ENCODE data around the gene MATN4.

The MATN4 gene

DNA sequence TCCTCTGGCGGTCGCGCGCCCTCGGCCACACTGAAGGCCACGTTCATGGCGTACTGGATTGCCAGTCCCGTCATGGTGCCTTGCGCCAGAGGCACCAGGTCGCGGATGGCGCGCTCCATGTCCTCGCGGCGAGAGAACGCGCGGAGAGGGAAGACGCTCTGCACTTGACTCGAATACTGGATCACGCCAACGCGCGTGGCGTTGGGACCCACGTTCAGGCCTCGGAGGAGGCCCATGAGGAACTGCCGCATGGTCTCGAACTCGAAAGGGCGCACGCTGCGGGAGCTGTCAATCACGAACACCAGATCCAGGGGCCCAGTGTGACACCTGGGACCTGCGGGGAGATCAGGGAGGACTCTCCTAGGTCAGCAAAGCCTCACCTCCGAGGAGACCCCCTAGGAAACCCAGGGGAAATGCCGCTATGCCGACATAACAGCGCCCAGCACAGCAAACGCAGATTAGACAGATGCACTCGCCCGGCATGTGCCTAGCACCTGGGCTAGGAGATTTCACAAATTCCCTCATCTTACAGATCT, 3.6 kb downstream of the MATN4 start:
- TF ChIP-seq, protein P1, sequence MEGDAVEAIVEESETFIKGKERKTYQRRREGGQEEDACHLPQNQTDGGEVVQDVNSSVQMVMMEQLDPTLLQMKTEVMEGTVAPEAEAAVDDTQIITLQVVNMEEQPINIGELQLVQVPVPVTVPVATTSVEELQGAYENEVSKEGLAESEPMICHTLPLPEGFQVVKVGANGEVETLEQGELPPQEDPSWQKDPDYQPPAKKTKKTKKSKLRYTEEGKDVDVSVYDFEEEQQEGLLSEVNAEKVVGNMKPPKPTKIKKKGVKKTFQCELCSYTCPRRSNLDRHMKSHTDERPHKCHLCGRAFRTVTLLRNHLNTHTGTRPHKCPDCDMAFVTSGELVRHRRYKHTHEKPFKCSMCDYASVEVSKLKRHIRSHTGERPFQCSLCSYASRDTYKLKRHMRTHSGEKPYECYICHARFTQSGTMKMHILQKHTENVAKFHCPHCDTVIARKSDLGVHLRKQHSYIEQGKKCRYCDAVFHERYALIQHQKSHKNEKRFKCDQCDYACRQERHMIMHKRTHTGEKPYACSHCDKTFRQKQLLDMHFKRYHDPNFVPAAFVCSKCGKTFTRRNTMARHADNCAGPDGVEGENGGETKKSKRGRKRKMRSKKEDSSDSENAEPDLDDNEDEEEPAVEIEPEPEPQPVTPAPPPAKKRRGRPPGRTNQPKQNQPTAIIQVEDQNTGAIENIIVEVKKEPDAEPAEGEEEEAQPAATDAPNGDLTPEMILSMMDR (IDR thresholded peaks at IDR 0.05; ENCODE audit: low read depth, low read length), result no peak
- no peak for TF ChIP-seq POLR2A (IDR thresholded peaks at IDR 0.05; ENCODE audit: extremely low read depth, insufficient read length)
- TF ChIP-seq, protein P2, sequence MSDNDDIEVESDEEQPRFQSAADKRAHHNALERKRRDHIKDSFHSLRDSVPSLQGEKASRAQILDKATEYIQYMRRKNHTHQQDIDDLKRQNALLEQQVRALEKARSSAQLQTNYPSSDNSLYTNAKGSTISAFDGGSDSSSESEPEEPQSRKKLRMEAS (IDR thresholded peaks at IDR 0.05; ENCODE audit: low read depth, low read length), result no peak
- no peak for TF ChIP-seq MYC (IDR thresholded peaks at IDR 0.05; ENCODE audit: low read depth, low read length)
- DNase-seq (ENCODE audit: low read depth), result no peak

DNA sequence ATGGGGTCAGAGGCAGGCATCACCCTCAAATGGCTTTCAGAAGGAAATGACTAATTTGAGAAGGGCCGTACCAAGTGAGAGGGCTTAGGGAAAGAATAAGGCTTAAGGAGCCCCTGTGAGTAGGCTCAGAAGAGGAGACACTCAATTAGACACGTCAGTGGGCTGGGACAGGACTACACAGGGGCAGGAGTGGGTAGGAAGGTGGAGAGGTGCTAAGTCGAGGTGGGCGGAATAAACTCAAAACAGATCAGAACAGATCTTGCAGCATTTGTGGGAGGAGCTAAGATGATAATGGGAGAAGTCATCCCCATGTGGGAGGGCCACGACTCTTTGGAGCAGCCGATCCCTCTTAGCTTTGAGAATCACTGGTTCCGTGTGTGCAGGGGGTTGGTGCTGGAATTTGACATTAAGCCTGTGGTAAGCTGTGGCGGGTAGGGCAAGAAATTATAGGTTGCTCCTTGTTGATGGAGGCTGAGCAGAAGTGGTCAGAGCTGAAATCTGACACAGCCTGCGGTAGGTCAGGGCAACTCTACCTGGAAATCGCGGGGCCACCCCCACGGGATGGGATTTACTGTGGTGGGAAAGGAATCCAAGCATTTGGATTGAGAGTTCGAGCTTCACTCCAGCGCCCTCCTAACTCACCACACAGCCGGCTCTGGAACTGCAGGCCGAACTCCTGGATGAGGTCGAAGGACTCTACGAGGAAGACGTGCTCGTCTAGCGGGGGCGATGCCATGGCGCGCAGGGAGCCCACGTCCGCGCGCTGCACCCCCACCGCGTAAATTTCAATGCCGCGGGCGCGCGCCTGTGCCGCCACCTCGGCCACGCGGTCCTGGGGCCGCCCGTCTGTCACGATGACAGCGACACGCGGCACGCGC, 4.3 kb downstream of the MATN4 start:
- H3K4me3 ChIP-seq (ENCODE audit: low read depth, low read length), result no peak overlapping the region
- no peak for DNase-seq (ENCODE audit: low read depth)
- TF ChIP-seq, protein P2 (IDR thresholded peaks at IDR 0.05; ENCODE audit: low read depth, low read length), result no peak
- TF ChIP-seq POLR2A (IDR thresholded peaks at IDR 0.05; ENCODE audit: extremely low read depth, insufficient read length) (no peak), MYC (IDR thresholded peaks at IDR 0.05; ENCODE audit: low read depth, low read length) (no peak)
- TF ChIP-seq, protein P1 (IDR thresholded peaks at IDR 0.05; ENCODE audit: low read depth, low read length), result no peak

More for the DNA sequence above, 3.6 kb downstream of the MATN4 start:
- no peak overlapping the region for H3K4me3 ChIP-seq (ENCODE audit: low read depth, low read length)

DNA sequence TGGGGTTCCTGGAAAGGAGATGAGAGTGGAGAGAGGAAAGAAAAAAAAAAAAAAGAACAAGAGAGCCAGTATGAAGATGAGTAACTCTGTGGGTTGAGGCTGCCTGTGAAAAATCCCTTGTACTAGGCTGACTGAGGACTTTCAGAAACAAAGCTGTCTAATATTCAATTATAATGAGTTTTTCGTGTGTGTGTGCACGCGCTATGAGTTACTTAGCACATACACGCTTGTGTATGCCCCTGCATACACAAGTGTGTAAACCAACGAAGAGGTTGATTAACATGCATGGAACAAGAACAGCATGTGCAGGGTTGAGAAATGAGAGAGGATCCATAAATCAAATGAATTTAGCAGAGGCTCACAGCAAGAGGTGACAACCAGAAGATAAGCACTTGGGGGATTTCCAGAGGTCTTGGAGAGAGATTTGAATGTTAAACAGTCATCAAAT, 6.3 kb downstream of the MATN4 start:
- no peak for DNase-seq (ENCODE audit: low read depth)
- H3K4me3 ChIP-seq (ENCODE audit: low read depth, low read length), result no peak overlapping the region
- TF ChIP-seq POLR2A (IDR thresholded peaks at IDR 0.05; ENCODE audit: extremely low read depth, insufficient read length) (no peak), MYC (IDR thresholded peaks at IDR 0.05; ENCODE audit: low read depth, low read length) (no peak)
- TF ChIP-seq, protein P1 (IDR thresholded peaks at IDR 0.05; ENCODE audit: low read depth, low read length), result no peak
- TF ChIP-seq, protein P2 (IDR thresholded peaks at IDR 0.05; ENCODE audit: low read depth, low read length), result no peak

DNA sequence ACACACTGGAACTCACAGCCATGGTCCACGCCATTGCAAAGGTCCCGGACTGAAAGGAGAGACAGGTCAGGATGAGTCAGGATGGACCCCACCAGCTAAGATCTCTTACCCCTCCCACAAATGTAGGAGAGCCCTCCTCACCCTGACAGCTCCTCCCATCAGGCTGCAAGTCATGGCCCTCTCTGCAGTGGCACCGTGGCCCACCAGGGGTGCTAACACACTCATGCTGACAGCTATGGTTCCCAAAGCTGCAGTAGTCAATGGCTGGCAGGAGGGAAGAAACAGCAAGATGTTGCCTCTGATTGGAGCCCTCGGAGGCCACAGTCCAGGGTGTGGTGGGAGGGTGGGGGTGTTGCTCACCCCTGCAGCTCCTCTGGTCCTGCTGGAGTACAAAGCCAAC, 7.1 kb downstream of the MATN4 start:
- DNase-seq (ENCODE audit: low read depth), result peak; percentile 70

DNA sequence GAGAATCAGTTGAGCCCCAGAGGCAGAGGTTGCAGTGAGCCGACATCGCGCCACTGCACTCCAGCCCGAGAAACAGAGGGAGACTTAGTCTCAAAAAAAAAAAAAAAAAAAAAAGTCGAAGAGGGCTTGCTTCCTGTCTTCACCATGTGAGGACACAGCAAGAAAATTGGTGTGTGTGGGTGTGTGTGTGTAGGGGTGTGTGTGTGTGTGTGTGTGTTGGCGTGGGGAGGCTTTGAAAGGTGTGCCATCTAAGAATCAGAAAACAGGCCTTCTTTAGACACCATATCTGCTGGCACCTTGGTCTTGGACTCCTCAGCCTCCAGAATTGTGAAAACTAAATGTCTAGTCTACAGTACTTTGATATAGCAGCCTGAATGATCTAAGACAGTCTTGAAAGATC, 8.3 kb downstream of the MATN4 start:
- no peak overlapping the region for H3K4me3 ChIP-seq (ENCODE audit: low read depth, low read length)
- TF ChIP-seq, protein P1 (IDR thresholded peaks at IDR 0.05; ENCODE audit: low read depth, low read length), result no peak
- TF ChIP-seq POLR2A (IDR thresholded peaks at IDR 0.05; ENCODE audit: extremely low read depth, insufficient read length) (no peak), MYC (IDR thresholded peaks at IDR 0.05; ENCODE audit: low read depth, low read length) (no peak)
- TF ChIP-seq, protein P2 (IDR thresholded peaks at IDR 0.05; ENCODE audit: low read depth, low read length), result no peak
- no peak for DNase-seq (ENCODE audit: low read depth)

More for the DNA sequence above, 7.1 kb downstream of the MATN4 start:
- TF ChIP-seq, protein P1 (IDR thresholded peaks at IDR 0.05; ENCODE audit: low read depth, low read length), result peak; percentile 71
- TF ChIP-seq POLR2A (IDR thresholded peaks at IDR 0.05; ENCODE audit: extremely low read depth, insufficient read length), result no peak
- no peak for TF ChIP-seq MYC (IDR thresholded peaks at IDR 0.05; ENCODE audit: low read depth, low read length)
- TF ChIP-seq, protein P2 (IDR thresholded peaks at IDR 0.05; ENCODE audit: low read depth, low read length), result 0 out of 2 replicates have a peak, but pooled peaks have one; percentile 7
- no peak overlapping the region for H3K4me3 ChIP-seq (ENCODE audit: low read depth, low read length)

Data from NB4 (cell line).